ENCODE measurements around the gene RAE1. TPM values are rescaled to one million over a fixed set of nuclear protein-coding genes. Genes with fewer than 3 reads are reported as not detected.
A peak's percentile ranks its signal among the peaks of the same experiment; 100 is the strongest.

Gene RAE1
- total RNA-seq, 2 experiments from 2014 or later, result 33.7 to 38.2 TPM

DNA sequence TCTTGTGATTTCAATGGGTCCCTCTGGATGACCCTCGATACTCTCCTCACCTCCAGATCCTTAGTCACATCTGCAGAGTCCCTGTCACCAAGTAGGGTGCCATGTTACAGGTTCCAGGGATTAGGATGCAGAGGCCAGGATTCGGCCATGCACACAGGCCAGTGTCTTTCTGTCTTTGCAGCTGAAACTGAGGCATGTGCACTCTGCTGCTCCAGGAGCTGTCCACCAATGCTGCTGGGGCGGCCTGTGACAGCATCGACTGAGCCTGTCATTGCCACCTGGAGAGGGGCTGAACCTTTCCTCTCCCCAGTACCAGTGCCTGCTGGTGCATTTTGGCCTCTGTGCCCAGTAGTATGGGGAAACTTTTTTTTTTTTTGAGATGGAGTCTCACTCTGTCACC, 35.7 kb downstream of the RAE1 start:
- H3K4me1 Mint-ChIP-seq (ENCODE audit: low read depth), result peaks cover 22% of the 10 kb centered on the region
- H3K36me3 Mint-ChIP-seq, result peaks cover 2% of the 10 kb centered on the region
- no peak overlapping the region for H3K27ac Mint-ChIP-seq
- CTCF ChIA-PET, result no interaction called here
- H3K27me3 Mint-ChIP-seq, result no peaks in the 10 kb centered on the region
- H3K4me3 Mint-ChIP-seq, result no peak overlapping the region
- POLR2A ChIA-PET, result interaction anchor here (1.6 kb wide), 1 partner anchor 11 kb away, joined by 6 read pairs; no protein-coding TSS in a partner anchor
- intact Hi-C loops (cut with micrococcal nuclease), result loop anchor here (5.0 to 10.0 kb wide), 2 partner anchors 208 to 846 kb away; no protein-coding TSS in a partner anchor
- no peaks in the 10 kb centered on the region for H3K9me3 Mint-ChIP-seq
- no peak for DNase-seq

DNA sequence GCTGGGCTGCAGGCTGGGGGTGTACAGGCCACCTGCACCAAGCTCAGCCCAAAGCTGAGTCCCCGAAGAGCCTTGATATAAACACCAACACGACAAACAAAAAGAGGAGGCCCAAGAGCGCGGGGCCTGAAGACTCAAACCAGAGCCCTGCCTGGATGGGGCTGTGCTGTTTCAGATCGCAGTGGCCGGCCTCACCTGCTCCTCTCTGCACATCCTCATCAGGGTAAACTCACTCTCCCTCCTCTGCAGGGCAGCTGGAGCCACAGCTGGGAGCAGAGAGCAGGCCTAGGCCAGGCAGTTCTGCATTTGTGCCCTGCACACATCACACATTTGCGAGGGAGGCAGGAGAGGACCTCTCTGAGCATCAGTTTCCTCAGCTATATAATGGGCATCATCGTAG, 36.4 kb downstream of the RAE1 start:
- no peaks in the 10 kb centered on the region for H3K9me3 Mint-ChIP-seq
- H3K27ac Mint-ChIP-seq, result no peak overlapping the region
- no peak overlapping the region for H3K4me3 Mint-ChIP-seq
- ChIA-PET POLR2A (interaction anchor here (1.6 kb wide), 1 partner anchor 10 kb away, joined by 6 read pairs; no protein-coding TSS in a partner anchor), CTCF (no interaction called here)
- intact Hi-C loops (cut with micrococcal nuclease), result loop anchor here (5.0 to 10.0 kb wide), 2 partner anchors 207 to 845 kb away; no protein-coding TSS in a partner anchor
- no peaks in the 10 kb centered on the region for H3K27me3 Mint-ChIP-seq
- peaks cover 6% of the 10 kb centered on the region for H3K36me3 Mint-ChIP-seq
- peaks cover 15% of the 10 kb centered on the region for H3K4me1 Mint-ChIP-seq (ENCODE audit: low read depth)
- DNase-seq, result no peak

DNA sequence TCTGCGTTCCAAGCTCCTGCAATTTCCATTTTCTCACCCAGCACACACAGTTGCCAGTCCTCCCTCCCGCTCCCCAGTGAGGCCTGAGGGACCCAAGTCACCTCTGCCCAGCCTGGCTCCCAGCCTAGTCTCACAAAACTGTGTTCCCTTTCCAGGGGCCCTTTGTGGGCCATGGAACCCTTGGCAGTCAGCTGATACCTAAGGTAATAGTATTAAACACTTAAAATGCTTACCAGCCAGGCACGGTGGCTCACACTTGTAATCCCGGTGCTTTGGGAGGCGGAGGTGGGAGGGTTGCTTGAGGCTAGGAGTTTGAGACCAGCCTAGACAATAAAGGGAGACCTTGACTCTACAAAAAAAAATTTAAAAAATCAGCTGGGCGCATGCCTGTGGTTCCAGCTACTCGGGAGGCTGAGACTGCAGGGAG, 36.9 kb downstream of the RAE1 start:
- Mint-ChIP-seq H3K27me3 (no peaks in the 10 kb centered on the region), H3K4me1 (ENCODE audit: low read depth) (peaks cover 12% of the 10 kb centered on the region), H3K9me3 (no peaks in the 10 kb centered on the region), H3K4me3 (no peak overlapping the region), H3K27ac (no peak overlapping the region), H3K36me3 (peaks cover 11% of the 10 kb centered on the region)
- no peak for DNase-seq
- intact Hi-C loops (cut with micrococcal nuclease), result loop anchor here (5.0 to 10.0 kb wide), 2 partner anchors 207 to 844 kb away; no protein-coding TSS in a partner anchor
- ChIA-PET POLR2A (interaction anchor here (1.6 kb wide), 1 partner anchor 10 kb away, joined by 6 read pairs; no protein-coding TSS in a partner anchor), CTCF (interaction anchor here (0.7 to 5.8 kb wide), 4 partner anchors 7 to 108 kb away, joined by 3 to 45 read pairs (median 3); no protein-coding TSS in a partner anchor)

DNA sequence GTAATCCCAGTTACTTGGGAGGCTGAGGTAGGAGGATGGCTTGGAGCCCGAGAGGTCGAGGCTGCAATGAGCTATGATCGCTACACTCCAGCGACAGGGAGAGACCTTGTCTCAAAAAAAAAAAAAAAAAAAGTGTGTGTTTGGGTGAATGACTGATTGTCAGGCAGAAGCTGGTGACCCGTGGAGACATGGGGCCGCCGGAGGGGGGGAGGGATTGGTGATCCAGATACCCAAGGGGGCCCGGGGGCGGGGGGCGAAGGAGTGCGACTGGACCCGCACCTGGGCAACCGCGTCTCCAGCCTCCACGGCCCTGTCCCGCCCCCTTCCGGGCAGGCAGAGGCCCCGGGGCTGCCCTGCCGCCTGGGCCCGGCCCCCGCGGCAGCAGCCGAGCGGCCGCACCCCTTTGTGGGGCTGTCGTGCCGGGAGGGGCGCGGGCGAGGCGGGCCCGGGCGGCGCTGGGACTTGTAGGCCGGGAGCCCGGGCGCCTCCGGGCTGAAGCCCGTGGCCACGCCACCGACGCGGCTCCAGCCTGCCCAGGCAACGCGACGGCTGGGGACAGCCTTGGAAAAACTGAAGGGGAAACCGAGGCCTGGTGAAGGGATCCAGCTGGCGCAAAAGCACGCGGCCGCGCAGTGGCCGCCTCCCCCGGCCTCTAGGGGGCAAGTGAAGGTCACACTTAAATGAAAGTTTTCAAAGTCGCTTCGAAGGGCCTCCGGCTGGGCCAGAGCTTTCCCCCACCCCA, 38.1 kb downstream of the RAE1 start:
- intact Hi-C loops (cut with micrococcal nuclease), result loop anchor here (5.0 to 10.0 kb wide), 2 partner anchors 206 to 843 kb away; no protein-coding TSS in a partner anchor
- peaks cover 23% of the 10 kb centered on the region for H3K36me3 Mint-ChIP-seq
- peak; percentile 73 for DNase-seq
- peak overlapping the region; percentile 79 for H3K4me3 Mint-ChIP-seq
- ChIA-PET CTCF (interaction anchor here (0.6 to 5.8 kb wide), 9 partner anchors 9 to 977 kb away, joined by 3 to 45 read pairs (median 3); partner anchors contain the start of gene CASS4), POLR2A (interaction anchor here (0.6 to 3.1 kb wide), 14 partner anchors 9 to 997 kb away, joined by 3 to 43 read pairs (median 4); partner anchors contain the start of genes AURKA, CSTF1 and RAE1)
- H3K27me3 Mint-ChIP-seq, result no peaks in the 10 kb centered on the region
- H3K9me3 Mint-ChIP-seq, result no peaks in the 10 kb centered on the region
- H3K4me1 Mint-ChIP-seq (ENCODE audit: low read depth), result peaks cover 23% of the 10 kb centered on the region
- peak overlapping the region; percentile 97 for H3K27ac Mint-ChIP-seq

DNA sequence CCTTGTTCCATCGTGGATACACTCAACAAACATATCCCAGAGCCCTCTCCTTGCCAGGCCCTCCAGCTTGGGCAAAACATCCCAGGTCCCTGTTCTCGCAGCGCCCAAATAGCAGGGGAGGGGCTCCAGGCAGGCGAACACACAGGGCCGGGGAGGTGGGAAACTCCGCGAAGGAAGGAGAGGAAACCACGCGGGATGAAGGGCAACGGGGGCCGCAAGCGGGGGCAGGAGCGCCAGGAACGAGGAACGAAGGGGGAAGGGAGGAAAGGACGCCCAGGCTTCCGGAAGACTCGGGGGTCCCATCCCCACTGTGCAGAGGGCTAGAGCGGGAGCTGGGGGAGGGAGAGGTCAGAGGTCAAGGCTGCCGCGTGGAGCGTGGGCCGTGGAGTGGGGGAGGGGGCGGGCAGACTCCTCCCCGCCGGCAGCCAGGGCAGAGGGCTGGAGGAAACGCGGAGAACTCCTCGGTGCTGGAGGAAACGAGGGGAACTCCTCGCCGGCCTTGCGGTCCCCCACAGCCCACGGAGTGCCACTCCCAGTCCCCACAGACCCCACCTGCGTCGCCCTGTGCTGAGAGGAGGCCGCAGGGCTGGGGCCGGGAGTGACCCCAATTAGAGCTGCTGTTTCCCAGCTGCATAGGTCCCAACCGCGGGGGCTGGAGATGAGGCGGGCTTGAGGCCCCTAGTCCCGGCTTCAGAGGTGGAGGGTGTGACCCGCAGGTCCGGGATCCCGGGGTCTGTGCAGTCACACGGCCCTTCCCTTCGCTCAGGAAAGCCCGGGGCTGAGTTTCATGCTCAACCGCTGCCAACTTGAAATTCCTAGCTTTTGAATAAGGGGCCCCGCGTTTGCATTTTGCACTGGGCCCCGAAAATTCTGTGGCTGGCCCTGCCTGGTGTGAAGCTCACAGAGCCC, 38.9 kb downstream of the RAE1 start:
- ChIA-PET POLR2A (interaction anchor here (0.5 to 3.1 kb wide), 20 partner anchors 10 to 999 kb away, joined by 3 to 43 read pairs (median 3); partner anchors contain the start of genes AURKA, CSTF1, RAE1 and VAPB), CTCF (interaction anchor here (0.8 to 5.8 kb wide), 8 partner anchors 9 to 978 kb away, joined by 3 to 45 read pairs (median 4); partner anchors contain the start of gene CASS4)
- Mint-ChIP-seq H3K36me3 (peaks cover 30% of the 10 kb centered on the region), H3K4me3 (peak overlapping the region; percentile 79), H3K27ac (peak overlapping the region; percentile 97), H3K4me1 (ENCODE audit: low read depth) (peaks cover 31% of the 10 kb centered on the region), H3K27me3 (no peaks in the 10 kb centered on the region), H3K9me3 (no peaks in the 10 kb centered on the region)
- DNase-seq, result peak; percentile 75
- intact Hi-C loops (cut with micrococcal nuclease), result loop anchor here (1.0 to 10.0 kb wide), 8 partner anchors 8 to 1775 kb away; partner anchors contain the start of genes CASS4, RAE1 and ZNF831

DNA sequence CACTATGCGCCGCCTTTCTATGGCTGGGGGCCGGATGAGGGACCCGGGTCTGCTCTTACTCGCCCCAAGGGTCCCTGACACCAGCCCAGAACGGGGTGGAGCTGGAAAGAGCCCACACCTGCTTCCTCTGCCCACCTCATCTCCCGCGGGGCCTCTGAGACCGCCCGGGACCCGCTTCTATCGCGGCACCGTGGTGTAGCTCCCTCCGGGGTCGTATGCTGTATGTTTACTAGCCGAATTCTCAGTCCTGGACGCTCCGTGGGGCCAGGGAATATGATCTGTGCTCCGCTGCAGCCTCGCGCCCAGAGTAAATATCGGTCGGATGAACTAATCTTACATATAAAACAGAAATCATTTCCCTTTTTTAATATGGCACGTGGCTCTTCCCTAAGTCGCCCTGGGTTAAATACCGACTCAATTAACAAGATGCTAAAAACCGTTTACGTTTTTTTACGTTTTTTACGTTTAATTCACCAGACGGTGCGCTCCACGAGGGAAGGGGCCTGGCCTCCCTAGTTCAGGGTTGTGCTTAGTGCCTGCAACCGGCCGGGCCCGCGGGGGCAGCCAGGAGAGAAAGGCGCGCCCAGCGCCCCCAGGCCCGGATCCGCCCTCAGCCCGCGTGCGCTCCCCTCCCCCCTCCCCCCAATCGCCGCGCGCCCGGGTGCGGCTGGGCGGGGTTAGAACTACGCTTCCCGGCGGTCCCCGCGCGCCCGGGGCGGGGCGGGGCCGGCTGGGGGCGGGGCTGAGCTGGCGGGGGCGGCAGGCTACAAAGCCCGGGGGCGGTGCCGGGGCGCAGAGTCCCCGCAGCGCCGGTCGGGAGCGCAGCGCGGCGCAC, 39.8 kb downstream of the RAE1 start, which contains the start of gene RBM38:
Gene RBM38 (plus strand): TSS at position 793 of the 835 bp plus-strand sequence. CDS start 186 bp downstream, outside the sequence.
- Mint-ChIP-seq H3K27me3 (no peaks in the 10 kb centered on the region), H3K36me3 (peaks cover 36% of the 10 kb centered on the region), H3K4me3 (peak within 1 kb of the TSS; percentile 95), H3K27ac (peak within 1 kb of the TSS; percentile 97), H3K4me1 (ENCODE audit: low read depth) (peaks cover 37% of the 10 kb centered on the region), H3K9me3 (no peaks in the 10 kb centered on the region)
- ChIA-PET CTCF (interaction anchor here (1.2 to 5.8 kb wide), 5 partner anchors 8 to 205 kb away, joined by 4 to 45 read pairs (median 11); no protein-coding TSS in a partner anchor), POLR2A (interaction anchor here (0.5 to 3.1 kb wide), 13 partner anchors 9 to 999 kb away, joined by 3 to 43 read pairs (median 5); partner anchors contain the start of genes AURKA, CSTF1, RAE1 and VAPB)
- DNase-seq, result peak; percentile 85
- intact Hi-C loops (cut with micrococcal nuclease), result loop anchor here (1.0 to 10.0 kb wide), 6 partner anchors 7 to 1774 kb away; partner anchors contain the start of genes CASS4, RAE1 and ZNF831

DNA sequence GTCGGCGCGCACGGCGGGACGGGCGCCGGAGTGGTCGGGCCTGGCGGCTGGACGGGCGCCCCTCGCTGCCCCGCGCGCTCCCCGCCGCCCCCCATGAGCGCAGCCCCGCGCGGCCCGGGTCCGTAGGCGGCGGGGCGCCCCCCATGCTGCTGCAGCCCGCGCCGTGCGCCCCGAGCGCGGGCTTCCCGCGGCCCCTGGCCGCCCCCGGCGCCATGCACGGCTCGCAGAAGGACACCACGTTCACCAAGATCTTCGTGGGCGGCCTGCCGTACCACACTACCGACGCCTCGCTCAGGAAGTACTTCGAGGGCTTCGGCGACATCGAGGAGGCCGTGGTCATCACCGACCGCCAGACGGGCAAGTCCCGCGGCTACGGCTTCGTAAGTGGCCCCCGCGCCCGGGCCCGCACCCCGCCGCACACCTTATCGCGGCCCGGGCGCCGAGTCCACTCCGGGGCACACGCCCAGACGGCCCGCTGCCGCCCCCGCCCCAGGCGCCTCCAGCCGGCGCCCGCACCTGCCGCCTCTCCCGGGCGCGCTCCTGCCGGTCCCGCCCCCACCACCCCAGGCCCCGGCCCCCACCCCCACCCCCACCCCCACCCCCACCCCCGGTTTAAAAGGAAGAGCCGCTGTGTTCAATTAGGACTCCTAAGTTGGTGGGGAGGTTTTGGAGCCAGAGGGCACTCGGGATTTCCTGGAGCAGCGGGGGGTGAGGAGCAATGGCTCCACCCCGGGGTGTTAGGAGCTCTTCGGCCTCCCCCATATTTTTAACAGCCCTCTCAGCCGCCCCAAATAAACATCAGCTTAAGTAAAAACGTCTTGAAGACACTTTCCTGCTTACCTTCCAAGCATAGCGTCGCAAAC, 40.6 kb downstream of the RAE1 start:
- H3K27me3 Mint-ChIP-seq, result no peaks in the 10 kb centered on the region
- H3K4me3 Mint-ChIP-seq, result peak overlapping the region; percentile 95
- peaks cover 45% of the 10 kb centered on the region for H3K36me3 Mint-ChIP-seq
- CTCF ChIA-PET, result interaction anchor here (0.6 to 5.8 kb wide), 4 partner anchors 7 to 229 kb away, joined by 4 to 45 read pairs (median 11); no protein-coding TSS in a partner anchor
- POLR2A ChIA-PET, result interaction anchor here (0.7 to 3.1 kb wide), 9 partner anchors 8 to 1773 kb away, joined by 3 to 43 read pairs (median 6); partner anchors contain the start of genes RAE1, ZBP1 and ZNF831
- intact Hi-C loops (cut with micrococcal nuclease), result loop anchor here (1.0 to 10.0 kb wide), 6 partner anchors 41 to 1773 kb away; partner anchors contain the start of genes CASS4, RAE1 and ZNF831
- peak overlapping the region; percentile 97 for H3K27ac Mint-ChIP-seq
- no peaks in the 10 kb centered on the region for H3K9me3 Mint-ChIP-seq
- peak; percentile 51 for DNase-seq
- peaks cover 45% of the 10 kb centered on the region for H3K4me1 Mint-ChIP-seq (ENCODE audit: low read depth)

DNA sequence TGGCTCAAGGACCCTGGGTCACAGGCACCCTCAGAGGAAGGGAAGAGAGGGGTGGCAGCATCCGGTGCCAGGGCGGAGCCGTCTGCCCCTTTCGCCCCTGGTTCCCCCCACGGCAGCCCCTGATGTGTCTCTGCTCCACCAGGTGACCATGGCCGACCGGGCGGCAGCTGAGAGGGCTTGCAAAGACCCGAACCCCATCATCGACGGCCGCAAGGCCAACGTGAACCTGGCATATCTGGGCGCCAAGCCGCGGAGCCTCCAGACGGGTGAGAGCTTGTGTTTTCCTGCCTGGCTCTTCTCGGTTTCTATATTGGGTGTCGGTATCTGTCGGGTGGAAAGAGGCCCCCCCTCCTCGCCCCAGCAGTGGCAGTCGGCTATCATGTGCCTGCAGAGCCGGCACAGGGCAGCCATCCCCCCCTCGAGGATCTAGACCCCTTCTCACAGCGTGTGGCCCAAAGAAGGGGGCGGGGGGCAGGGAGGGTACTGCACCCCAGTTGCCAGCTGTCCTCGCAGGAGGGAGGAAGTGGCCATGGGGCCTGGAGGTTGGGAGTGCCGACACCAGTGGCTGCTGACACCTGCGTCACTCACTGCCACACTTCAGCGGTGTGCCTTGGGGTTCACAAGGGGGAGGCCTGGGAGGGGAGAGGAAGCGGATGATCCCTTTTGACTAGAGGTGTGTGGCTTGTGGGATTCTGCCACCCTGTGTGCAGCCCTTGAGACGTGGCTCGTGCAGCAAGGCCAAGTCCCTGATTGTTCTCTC, 41.6 kb downstream of the RAE1 start:
- CTCF ChIA-PET, result interaction anchor here (0.6 to 5.8 kb wide), 3 partner anchors 12 to 228 kb away, joined by 4 to 45 read pairs (median 11); no protein-coding TSS in a partner anchor
- Mint-ChIP-seq H3K27ac (peak overlapping the region; percentile 97), H3K4me3 (peak overlapping the region; percentile 95), H3K27me3 (no peaks in the 10 kb centered on the region), H3K36me3 (peaks cover 55% of the 10 kb centered on the region), H3K9me3 (no peaks in the 10 kb centered on the region), H3K4me1 (ENCODE audit: low read depth) (peaks cover 56% of the 10 kb centered on the region)
- POLR2A ChIA-PET, result interaction anchor here (0.7 to 1.4 kb wide), 5 partner anchors 20 to 1772 kb away, joined by 3 to 8 read pairs (median 4); partner anchors contain the start of genes ZBP1 and ZNF831
- intact Hi-C loops (cut with micrococcal nuclease), result loop anchor here (1.0 to 10.0 kb wide), 5 partner anchors 41 to 1772 kb away; partner anchors contain the start of genes CASS4 and ZNF831
- DNase-seq, result peak; percentile 90

Data from activated CD4-positive, alpha-beta memory T cell treated with anti-CD3 and anti-CD28 coated beads for 36 hours (primary cell).